H9 (cell line): Measurements from ENCODE around the gene SOX1. TPM values are rescaled to one million over a fixed set of nuclear protein-coding genes. Genes with fewer than 3 reads are reported as not detected.

Source experiments
- DNase-seq: peaks from one replicate; pipeline ENCODE4 v3.0.0-alpha.2; 2017
- H2AFZ ChIP-seq: one replicate; pipeline ENCODE4 v1.6.1; 2013; ENCODE audit warnings: mild to moderate bottlenecking, low read length, control low read depth, moderate library complexity
- H2AK5ac ChIP-seq: 2 replicates; pipeline ENCODE4 v1.6.1; 2013; ENCODE audit warnings: low read length, control low read depth, mixed read lengths; ENCODE audit not compliant: insufficient read length
- H2BK120ac ChIP-seq: one replicate; pipeline ENCODE4 v1.6.1; 2013; ENCODE audit warnings: low read depth, mild to moderate bottlenecking, low read length, control low read depth, inconsistent platforms; ENCODE audit not compliant: poor library complexity, severe bottlenecking
- H2BK12ac ChIP-seq: 2 replicates; pipeline ENCODE4 v1.6.1; 2013; ENCODE audit warnings: low read length, control low read depth, mixed read lengths, low read depth; ENCODE audit not compliant: insufficient read length
- H2BK15ac ChIP-seq: 2 replicates; pipeline ENCODE4 v1.6.1; 2013; ENCODE audit warnings: low read depth, low read length, control low read depth
- H2BK20ac ChIP-seq: one replicate; pipeline ENCODE4 v1.6.1; 2013; ENCODE audit warnings: low read depth, mild to moderate bottlenecking, low read length, control low read depth, inconsistent platforms; ENCODE audit not compliant: poor library complexity, severe bottlenecking
- H2BK5ac ChIP-seq: 2 replicates; pipeline ENCODE4 v1.6.1; 2013; ENCODE audit warnings: low read length, control low read depth, mixed read lengths; ENCODE audit not compliant: insufficient read length
- H3K14ac ChIP-seq: 2 replicates; pipeline ENCODE4 v1.6.1; 2013; ENCODE audit warnings: low read length, control low read depth; ENCODE audit not compliant: insufficient read depth
- H3K18ac ChIP-seq: 2 replicates; pipeline ENCODE4 v1.6.1; 2013; ENCODE audit warnings: low read depth, mild to moderate bottlenecking, mixed read lengths, low read length, control low read depth; ENCODE audit not compliant: insufficient read length
- H3K23ac ChIP-seq: 2 replicates; pipeline ENCODE4 v1.6.1; 2013; ENCODE audit warnings: low read length, control low read depth, mixed read lengths, low read depth; ENCODE audit not compliant: insufficient read length
- H3K23me2 ChIP-seq: 2 replicates; pipeline ENCODE4 v1.6.1; 2013; ENCODE audit warnings: low read depth, mild to moderate bottlenecking, mixed read lengths, low read length, control low read depth; ENCODE audit not compliant: insufficient read length, poor library complexity, severe bottlenecking
- H3K27ac ChIP-seq: 2 replicates; pipeline ENCODE4 v1.5.1; 2013; ENCODE audit warnings: low read length, control low read depth, mixed read lengths, low read depth; ENCODE audit not compliant: insufficient read length
- H3K27me3 ChIP-seq: 2 replicates; pipeline ENCODE4 v1.6.1; 2013; ENCODE audit warnings: low read length, control low read depth, inconsistent platforms; ENCODE audit not compliant: insufficient read depth
- H3K4ac ChIP-seq: 2 replicates; pipeline ENCODE4 v1.6.1; 2013; ENCODE audit warnings: low read depth, mild to moderate bottlenecking, control low read depth, inconsistent platforms, low read length, moderate library complexity
- H3K4me1 ChIP-seq: 2 replicates; pipeline ENCODE4 v1.6.1; 2013; ENCODE audit warnings: low read length, control low read depth, inconsistent platforms; ENCODE audit not compliant: insufficient read depth
- H3K4me2 ChIP-seq: 2 replicates; pipeline ENCODE4 v1.6.1; 2013; ENCODE audit warnings: low read length, control low read depth, mixed read lengths; ENCODE audit not compliant: insufficient read length, insufficient read depth
- H3K56ac ChIP-seq: 2 replicates; pipeline ENCODE4 v1.6.1; 2013; ENCODE audit warnings: low read depth, mild to moderate bottlenecking, mixed read lengths, low read length, control low read depth; ENCODE audit not compliant: insufficient read length
- H3K79me1 ChIP-seq: 2 replicates; pipeline ENCODE4 v1.6.1; 2013; ENCODE audit warnings: low read depth, mild to moderate bottlenecking, moderate library complexity, low read length, control low read depth, inconsistent platforms; ENCODE audit not compliant: insufficient read depth, poor library complexity, severe bottlenecking
- H3K79me2 ChIP-seq: 2 replicates; pipeline ENCODE4 v1.6.1; 2013; ENCODE audit warnings: low read length, control low read depth, inconsistent platforms; ENCODE audit not compliant: insufficient read depth
- H3K9ac ChIP-seq: 2 replicates; pipeline ENCODE4 v1.6.1; 2013; ENCODE audit warnings: low read length, control low read depth, mixed read lengths; ENCODE audit not compliant: insufficient read length; ENCODE audit errors: extremely low read depth
- H3K9me3 ChIP-seq: one replicate; pipeline ENCODE4 v1.6.1; 2013; ENCODE audit warnings: low read depth, low read length, inconsistent platforms; ENCODE audit not compliant: control insufficient read depth
- H3T11ph ChIP-seq: one replicate; pipeline ENCODE4 v1.6.1; 2013; ENCODE audit warnings: mild to moderate bottlenecking, low read length, control low read depth, inconsistent platforms
- H4K20me1 ChIP-seq: one replicate; pipeline ENCODE4 v1.6.1; 2013; ENCODE audit not compliant: control insufficient read depth, insufficient read length, insufficient read depth
- H4K5ac ChIP-seq: 2 replicates; pipeline ENCODE4 v1.6.1; 2013; ENCODE audit warnings: low read depth, mild to moderate bottlenecking, mixed read lengths, low read length, control low read depth; ENCODE audit not compliant: insufficient read length
- H4K8ac ChIP-seq: replicated peaks from 2 replicates; pipeline ENCODE4 v1.6.1; 2013; ENCODE audit warnings: low read length, control low read depth, mixed read lengths, low read depth; ENCODE audit not compliant: insufficient read length
- H4K91ac ChIP-seq: 2 replicates; pipeline ENCODE4 v1.6.1; 2013; ENCODE audit warnings: low read depth, mild to moderate bottlenecking, moderate library complexity, mixed read lengths, low read length, control low read depth; ENCODE audit not compliant: insufficient read length
- H3K27ac Mint-ChIP-seq, 3 experiments: 2 replicates in 2 of 3; 3 replicates in 1 of 3; pipeline ENCODE4 v1.8.0; 2020 to 2021; ENCODE audit warnings: mixed read lengths in 3 of 3, mild to moderate bottlenecking in 1 of 3, moderate library complexity in 1 of 3
- H3K27me3 Mint-ChIP-seq: 2 replicates; pipeline ENCODE4 v1.8.0; 2021; ENCODE audit warnings: low read depth, mild to moderate bottlenecking, moderate library complexity, mixed read lengths
- H3K36me3 Mint-ChIP-seq, 3 experiments: 2 replicates in 2 of 3; 3 replicates in 1 of 3; pipeline ENCODE4 v1.8.0; 2020 to 2021; ENCODE audit warnings: low read depth in 3 of 3, mixed read lengths in 3 of 3; ENCODE audit not compliant: insufficient read depth in 1 of 3
- H3K4me1 Mint-ChIP-seq, 2 experiments: 2 replicates each; pipeline ENCODE4 v1.8.0; 2020; ENCODE audit warnings: mixed read lengths in 2 of 2
- H3K4me3 Mint-ChIP-seq, 2 experiments: 2 replicates in 1 of 2; 3 replicates in 1 of 2; pipeline ENCODE4 v1.8.0; 2020 to 2021; ENCODE audit warnings: mild to moderate bottlenecking in 2 of 2, mixed read lengths in 2 of 2, moderate library complexity in 1 of 2
- H3K9me3 Mint-ChIP-seq, 2 experiments: 2 replicates in 1 of 2; 3 replicates in 1 of 2; pipeline ENCODE4 v1.8.0; 2020; ENCODE audit warnings: mild to moderate bottlenecking in 2 of 2, mixed read lengths in 2 of 2, moderate library complexity in 1 of 2
- CTCF ChIP-seq: fragments of 200-600 bp; sonication (generic); conservative IDR thresholded peaks from 3 replicates; pipeline ENCODE4 v1.8.0; 2021; ENCODE audit warnings: antibody characterized with exemption, mild to moderate bottlenecking
- WGBS: extraction: QIAGEN DNeasy Blood & Tissue Kit; methylation state at CpG from one replicate; pipeline ENCODE4 v1.1.7; 2013; ENCODE audit warnings: missing lambda C conversion rate, low lambda C conversion rate, mixed read lengths; ENCODE audit not compliant: insufficient read length; ENCODE audit errors: extremely low coverage; 5-methylcytosine and 5-hydroxymethylcytosine counted together
- total RNA-seq: library from RNA; stranded (reverse); gene quantifications from 2 replicates; pipeline ENCODE4 v1.2.1, GENCODE V29; 2021

SOX1 gene
- total RNA-seq, 1 experiment from 2014 or later, result 0.17 TPM

GRCh38 chr13:112097770-112098169 lies 30.8 kb downstream of the SOX1 start:
- Histone ChIP-seq H4K5ac (no peak overlapping the region), H3K79me1 (no peaks in the 10 kb centered on the region), H3K23ac (no peak overlapping the region), H2AFZ (no peak overlapping the region), H4K20me1 (no peaks in the 10 kb centered on the region), H3K56ac (no peak overlapping the region), H3K27ac (no peak overlapping the region), H3K4ac (no peak overlapping the region), H4K91ac (no peak overlapping the region), H3K4me2 (no peak overlapping the region), H2BK120ac (no peak overlapping the region), H3K23me2 (no peaks in the 10 kb centered on the region), H3K18ac (no peak overlapping the region), H3K79me2 (no peaks in the 10 kb centered on the region), H2AK5ac (no peak overlapping the region), H2BK20ac (no peak overlapping the region), H3K9ac (no peak overlapping the region), H3K9me3 (no peaks in the 10 kb centered on the region), H2BK15ac (no peak overlapping the region), H2BK12ac (no peak overlapping the region), H4K8ac (no peak overlapping the region), H3K27me3 (peaks cover 5% of the 10 kb centered on the region; the same call in 1 of the 2 replicates), H3K4me1 (no peaks in the 10 kb centered on the region), H3T11ph (no peak overlapping the region), H3K14ac (no peak overlapping the region), H2BK5ac (no peak overlapping the region)
- peaks cover 95% of the 10 kb centered on the region for H3K27me3 Mint-ChIP-seq
- no peaks in the 10 kb centered on the region; a peak in 1 of 5 replicates for H3K9me3 Mint-ChIP-seq
- DNase-seq, result no peak
- no peak overlapping the region for H3K27ac Mint-ChIP-seq
- H3K4me3 Mint-ChIP-seq, result no peak overlapping the region
- no CpG with 5 or more reads among the region's 10 CpGs for WGBS
- no peaks in the 10 kb centered on the region; a peak in 1 of 7 replicates for H3K36me3 Mint-ChIP-seq
- peaks cover 27 to 28% of the 10 kb centered on the region in 2 experiments for H3K4me1 Mint-ChIP-seq
- TF ChIP-seq CTCF, result no peak
